ENCODE data around the gene CLDN7.

The CLDN7 gene

GRCh38 chr17:7258731-7259554 lies 3.3 kb downstream of the CLDN7 start:
- peaks cover 5% of the 10 kb centered on the region for H3K79me1 ChIP-seq (ENCODE audit: low read depth, low read length)
- no peak overlapping the region for H2BK12ac ChIP-seq (ENCODE audit: low read length)
- H2AK5ac ChIP-seq (ENCODE audit: low read depth, low read length), result no peak overlapping the region
- no peak overlapping the region for H4K8ac ChIP-seq (ENCODE audit: low read depth, low read length)
- DNase-seq (ENCODE audit: low spot score), result no peak
- H3K4me3 ChIP-seq (ENCODE audit: low read length in 2 of 2), result no peak overlapping the region
- H3K27ac ChIP-seq (replicated peaks; ENCODE audit: low read length), result no peak overlapping the region
- no peak overlapping the region for H3K4me2 ChIP-seq (ENCODE audit: insufficient read depth, low read length, poor library complexity, severe bottlenecking)
- H2BK15ac ChIP-seq (ENCODE audit: low read length), result no peak overlapping the region
- H3K4ac ChIP-seq (ENCODE audit: low read length), result no peak overlapping the region
- no peak overlapping the region for H2AFZ ChIP-seq (ENCODE audit: low read length)
- H2BK120ac ChIP-seq (ENCODE audit: low read depth, low read length), result no peak overlapping the region
- no peaks in the 10 kb centered on the region for H3K9me3 ChIP-seq (replicated peaks in 1 of 2; ENCODE audit: control insufficient read depth in 2 of 2, insufficient read depth in 1 of 2, low read depth in 1 of 2, low read length in 2 of 2)
- peaks cover 7 to 11% of the 10 kb centered on the region in 2 donors for H3K4me1 ChIP-seq (ENCODE audit: control insufficient read depth in 2 of 2, insufficient read depth in 1 of 2, low read depth in 1 of 2, low read length in 2 of 2)
- H3K27me3 ChIP-seq (ENCODE audit: control insufficient read depth in 3 of 3, insufficient read depth in 3 of 3, low read depth in 1 of 3, low read length in 3 of 3), result peaks cover 20 to 39% (median 39%) of the 10 kb centered on the region in 3 experiments
- H3K23ac ChIP-seq (ENCODE audit: low read depth, low read length, poor library complexity), result no peak overlapping the region
- peaks cover 23 to 67% of the 10 kb centered on the region in 2 donors for H3K36me3 ChIP-seq (replicated peaks in 1 of 2; ENCODE audit: control insufficient read depth in 2 of 2, insufficient read depth in 2 of 2, low read length in 2 of 2)
- no peak overlapping the region for H2BK5ac ChIP-seq (ENCODE audit: low read length)
- WGBS, 2 donors (ENCODE audit: extremely low coverage in 2 of 2, insufficient read length in 2 of 2, insufficient replicate concordance in 1 of 2), result no CpG with 5 or more reads among the region's 7 CpGs
- H3K9ac ChIP-seq (ENCODE audit: low read depth, low read length, poor library complexity), result no peak overlapping the region
- no peak overlapping the region for H3K18ac ChIP-seq (ENCODE audit: low read length)
- no peak overlapping the region for H4K91ac ChIP-seq (ENCODE audit: low read depth, low read length, poor library complexity)
- H3K14ac ChIP-seq (ENCODE audit: low read length), result no peak overlapping the region

GRCh38 chr17:7256766-7257456 lies 5.4 kb downstream of the CLDN7 start:
- H4K8ac ChIP-seq (ENCODE audit: low read depth, low read length), result no peak overlapping the region

GRCh38 chr17:7254511-7254910 lies 7.8 kb downstream of the CLDN7 start:
- H3K79me1 ChIP-seq (ENCODE audit: low read depth, low read length), result peaks cover 9% of the 10 kb centered on the region
- no CpG with 5 or more reads among the region's 4 CpGs for WGBS, 2 donors (ENCODE audit: extremely low coverage in 2 of 2, insufficient read length in 2 of 2, insufficient replicate concordance in 1 of 2)
- no peak overlapping the region for H2AK5ac ChIP-seq (ENCODE audit: low read depth, low read length)
- H3K36me3 ChIP-seq (replicated peaks in 1 of 2; ENCODE audit: control insufficient read depth in 2 of 2, insufficient read depth in 2 of 2, low read length in 2 of 2), result peaks cover 25 to 60% of the 10 kb centered on the region in 2 donors
- no peak overlapping the region for H3K27ac ChIP-seq (replicated peaks; ENCODE audit: low read length)
- H3K27me3 ChIP-seq (ENCODE audit: control insufficient read depth in 3 of 3, insufficient read depth in 3 of 3, low read depth in 1 of 3, low read length in 3 of 3), result no peaks in the 10 kb centered on the region
- no peak overlapping the region for H3K4me3 ChIP-seq (ENCODE audit: low read length in 2 of 2)
- H2AFZ ChIP-seq (ENCODE audit: low read length), result no peak overlapping the region
- H3K18ac ChIP-seq (ENCODE audit: low read length), result no peak overlapping the region
- no peak overlapping the region for H2BK5ac ChIP-seq (ENCODE audit: low read length)
- DNase-seq (ENCODE audit: low spot score), result no peak
- H3K9ac ChIP-seq (ENCODE audit: low read depth, low read length, poor library complexity), result no peak overlapping the region
- H2BK12ac ChIP-seq (ENCODE audit: low read length), result no peak overlapping the region
- no peak overlapping the region for H3K4ac ChIP-seq (ENCODE audit: low read length)
- no peak overlapping the region for H4K8ac ChIP-seq (ENCODE audit: low read depth, low read length)
- H3K4me2 ChIP-seq (ENCODE audit: insufficient read depth, low read length, poor library complexity, severe bottlenecking), result no peak overlapping the region
- H3K14ac ChIP-seq (ENCODE audit: low read length), result no peak overlapping the region
- H2BK15ac ChIP-seq (ENCODE audit: low read length), result no peak overlapping the region
- H4K91ac ChIP-seq (ENCODE audit: low read depth, low read length, poor library complexity), result no peak overlapping the region
- no peak overlapping the region for H2BK120ac ChIP-seq (ENCODE audit: low read depth, low read length)
- H3K23ac ChIP-seq (ENCODE audit: low read depth, low read length, poor library complexity), result peak overlapping the region; percentile 22
- no peaks in the 10 kb centered on the region for H3K9me3 ChIP-seq (replicated peaks in 1 of 2; ENCODE audit: control insufficient read depth in 2 of 2, insufficient read depth in 1 of 2, low read depth in 1 of 2, low read length in 2 of 2)
- peaks cover 11 to 13% of the 10 kb centered on the region in 2 donors for H3K4me1 ChIP-seq (ENCODE audit: control insufficient read depth in 2 of 2, insufficient read depth in 1 of 2, low read depth in 1 of 2, low read length in 2 of 2)

More at GRCh38 chr17:7256766-7257456, 5.4 kb downstream of the CLDN7 start:
- DNase-seq (ENCODE audit: low spot score), result no peak
- Histone ChIP-seq H3K79me1 (ENCODE audit: low read depth, low read length) (peaks cover 5% of the 10 kb centered on the region), H3K4me1 (ENCODE audit: control insufficient read depth in 2 of 2, insufficient read depth in 1 of 2, low read depth in 1 of 2, low read length in 2 of 2) (peaks cover 2 to 3% of the 10 kb centered on the region in 2 donors), H3K14ac (ENCODE audit: low read length) (no peak overlapping the region), H2BK120ac (ENCODE audit: low read depth, low read length) (no peak overlapping the region), H2BK5ac (ENCODE audit: low read length) (no peak overlapping the region), H3K9ac (ENCODE audit: low read depth, low read length, poor library complexity) (peak overlapping the region; percentile 35), H2BK15ac (ENCODE audit: low read length) (no peak overlapping the region), H3K23ac (ENCODE audit: low read depth, low read length, poor library complexity) (no peak overlapping the region), H3K27ac (replicated peaks; ENCODE audit: low read length) (no peak overlapping the region), H3K4me3 (ENCODE audit: low read length in 2 of 2) (no peak overlapping the region), H2AK5ac (ENCODE audit: low read depth, low read length) (no peak overlapping the region), H3K27me3 (ENCODE audit: control insufficient read depth in 3 of 3, insufficient read depth in 3 of 3, low read depth in 1 of 3, low read length in 3 of 3) (peaks cover 9 to 19% (median 18%) of the 10 kb centered on the region in 3 experiments), H3K4ac (ENCODE audit: low read length) (no peak overlapping the region), H3K36me3 (replicated peaks in 1 of 2; ENCODE audit: control insufficient read depth in 2 of 2, insufficient read depth in 2 of 2, low read length in 2 of 2) (peaks cover 23 to 73% of the 10 kb centered on the region in 2 donors), H4K91ac (ENCODE audit: low read depth, low read length, poor library complexity) (no peak overlapping the region), H3K4me2 (ENCODE audit: insufficient read depth, low read length, poor library complexity, severe bottlenecking) (no peak overlapping the region), H2AFZ (ENCODE audit: low read length) (no peak overlapping the region), H2BK12ac (ENCODE audit: low read length) (no peak overlapping the region), H3K9me3 (replicated peaks in 1 of 2; ENCODE audit: control insufficient read depth in 2 of 2, insufficient read depth in 1 of 2, low read depth in 1 of 2, low read length in 2 of 2) (no peaks in the 10 kb centered on the region), H3K18ac (ENCODE audit: low read length) (no peak overlapping the region)
- WGBS, 2 donors (ENCODE audit: extremely low coverage in 2 of 2, insufficient read length in 2 of 2, insufficient replicate concordance in 1 of 2), result no CpG with 5 or more reads among the region's 8 CpGs

- no peak overlapping the region for H3K4ac ChIP-seq (ENCODE audit: low read length)
- no peak overlapping the region for H3K14ac ChIP-seq (ENCODE audit: low read length)
- H3K27me3 ChIP-seq (ENCODE audit: control insufficient read depth in 3 of 3, insufficient read depth in 3 of 3, low read depth in 1 of 3, low read length in 3 of 3), result no peaks in the 10 kb centered on the region
- no peak overlapping the region for H2BK15ac ChIP-seq (ENCODE audit: low read length)
- H3K18ac ChIP-seq (ENCODE audit: low read length), result no peak overlapping the region
- no peak overlapping the region for H4K8ac ChIP-seq (ENCODE audit: low read depth, low read length)
- H3K9ac ChIP-seq (ENCODE audit: low read depth, low read length, poor library complexity), result no peak overlapping the region
- H2BK12ac ChIP-seq (ENCODE audit: low read length), result no peak overlapping the region
- H3K9me3 ChIP-seq (replicated peaks in 1 of 2; ENCODE audit: control insufficient read depth in 2 of 2, insufficient read depth in 1 of 2, low read depth in 1 of 2, low read length in 2 of 2), result no peaks in the 10 kb centered on the region
- no peak overlapping the region for H2AFZ ChIP-seq (ENCODE audit: low read length)
- no peak overlapping the region for H4K91ac ChIP-seq (ENCODE audit: low read depth, low read length, poor library complexity)
- no peak overlapping the region for H2BK120ac ChIP-seq (ENCODE audit: low read depth, low read length)
- H3K23ac ChIP-seq (ENCODE audit: low read depth, low read length, poor library complexity), result no peak overlapping the region
- no peak overlapping the region for H2AK5ac ChIP-seq (ENCODE audit: low read depth, low read length)
- peak overlapping the region; percentile 83 for H3K4me2 ChIP-seq (ENCODE audit: insufficient read depth, low read length, poor library complexity, severe bottlenecking)
- no peak overlapping the region for H3K27ac ChIP-seq (replicated peaks; ENCODE audit: low read length)
- peaks cover 16% of the 10 kb centered on the region for H3K79me1 ChIP-seq (ENCODE audit: low read depth, low read length)
- peaks cover 14 to 52% of the 10 kb centered on the region in 2 donors for H3K36me3 ChIP-seq (replicated peaks in 1 of 2; ENCODE audit: control insufficient read depth in 2 of 2, insufficient read depth in 2 of 2, low read length in 2 of 2)
- no peak for DNase-seq (ENCODE audit: low spot score)
- peak overlapping the region in 1 of 2 donors; percentile 64 for H3K4me3 ChIP-seq (ENCODE audit: low read length in 2 of 2)
- no CpG with 5 or more reads among the region's 5 CpGs for WGBS, 2 donors (ENCODE audit: extremely low coverage in 2 of 2, insufficient read length in 2 of 2, insufficient replicate concordance in 1 of 2)
- peaks cover 11 to 13% of the 10 kb centered on the region in 2 donors for H3K4me1 ChIP-seq (ENCODE audit: control insufficient read depth in 2 of 2, insufficient read depth in 1 of 2, low read depth in 1 of 2, low read length in 2 of 2)
- H2BK5ac ChIP-seq (ENCODE audit: low read length), result no peak overlapping the region
These were observed 9.2 kb downstream of the CLDN7 start for GRCh38 chr17:7253082-7253481.
